ENCODE results near the gene GLDN. TPM values are rescaled to one million over a fixed set of nuclear protein-coding genes. Genes with fewer than 3 reads are reported as not detected.

The GLDN gene
- total and polyA plus RNA-seq, 10 of the 15 experiments (the other 5 are each of a cell fraction or from before 2014, with no cell fraction given) = 0.13 TPM; not detected in 9

DNA sequence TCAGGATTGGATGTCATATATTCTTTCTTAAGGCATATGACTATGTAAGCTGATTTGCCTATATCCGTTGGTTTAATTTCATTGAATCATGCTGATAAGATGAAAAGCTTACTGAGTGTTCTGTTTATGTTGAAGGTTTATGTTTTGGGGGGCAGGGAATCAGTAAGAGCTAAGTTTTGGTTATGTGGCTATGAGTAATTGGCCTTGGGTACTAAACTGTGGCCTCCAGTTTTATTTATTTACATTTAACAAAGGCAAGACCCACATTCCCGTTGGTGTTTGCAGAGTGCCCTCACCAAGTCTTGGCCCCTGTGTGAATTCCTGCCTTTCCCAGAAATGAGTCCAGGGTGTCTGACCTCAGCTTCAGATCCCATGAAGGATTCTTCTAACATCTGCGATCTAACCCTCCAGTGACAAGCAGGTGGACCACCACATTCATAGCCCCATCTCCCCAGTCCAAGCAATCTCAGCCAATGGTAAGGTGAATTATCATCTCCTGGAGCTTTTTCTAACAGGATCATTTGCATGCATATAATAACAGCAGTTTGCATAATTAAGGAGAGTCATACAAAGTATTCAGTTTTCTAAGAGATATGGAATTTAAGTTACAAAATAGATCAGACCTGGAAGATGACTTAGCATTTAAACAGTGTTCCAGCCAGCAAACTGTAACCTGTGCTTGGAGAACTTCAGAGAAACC is 27.4 kb downstream of the GLDN start:
- 48% methylated on average over 3 of the region's 3 CpGs for WGBS (ENCODE audit: insufficient coverage, insufficient replicate concordance, low lambda C conversion rate, missing lambda C conversion rate)
- H3K4me1 ChIP-seq (ENCODE audit: control insufficient read depth, insufficient read depth, low read length) = peaks cover 4% of the 10 kb centered on the region
- CTCF ChIA-PET = interaction anchor here (0.9 to 2.8 kb wide), 10 partner anchors 11 to 206 kb away, joined by 3 to 20 read pairs (median 6); no protein-coding TSS in a partner anchor
- H3K4me2 ChIP-seq (ENCODE audit: control insufficient read depth, insufficient read depth) = no peak overlapping the region
- TF ChIP-seq ZNF24 (IDR thresholded peaks at IDR 0.05) (no peak), JUND (IDR thresholded peaks at IDR 0.05; ENCODE audit: low read depth, low read length) (no peak), TCF3 (IDR thresholded peaks at IDR 0.05; ENCODE audit: borderline replicate concordance, insufficient read depth, low read depth, low read length) (no peak), KAT2A (conservative IDR thresholded peaks at IDR 0.05; ENCODE audit: control insufficient read depth, low read depth, low read length) (no peak), FOS (IDR thresholded peaks at IDR 0.05; ENCODE audit: borderline replicate concordance, extremely low read depth, insufficient read length) (no peak), HDAC6 (IDR thresholded peaks at IDR 0.05; ENCODE audit: unreplicated experiment) (no peak), ZNF384 (IDR thresholded peaks at IDR 0.05; ENCODE audit: borderline replicate concordance, low read depth, low read length) (no peak), BHLHE40 (IDR thresholded peaks at IDR 0.05; ENCODE audit: borderline replicate concordance in 1 of 2, low read depth in 2 of 2, low read length in 1 of 2) (no peak)
- no peak overlapping the region for H3K27ac ChIP-seq (ENCODE audit: control insufficient read depth, insufficient read depth)
- H3K9ac ChIP-seq (ENCODE audit: control insufficient read depth, insufficient read depth, low read length) = no peak overlapping the region
- no peak for ATAC-seq
- RAD21 ChIA-PET (ENCODE audit: unreplicated experiment) = interaction anchor here (1.0 to 2.3 kb wide), 6 partner anchors 12 to 261 kb away, joined by 3 to 10 read pairs (median 4); no protein-coding TSS in a partner anchor
- H3K9me3 ChIP-seq (replicated peaks; ENCODE audit: control insufficient read depth, insufficient read depth, low read length) = no peaks in the 10 kb centered on the region
- no TSS peak for BruUV-seq (replicated peaks)
- POLR2A ChIA-PET = interaction anchor here (1.5 kb wide), 1 partner anchor 14 kb away, joined by 3 read pairs; no protein-coding TSS in a partner anchor
- no peak overlapping the region for H2AFZ ChIP-seq (ENCODE audit: control insufficient read depth, low read depth, low read length)
- intact Hi-C loops (cut with micrococcal nuclease; ENCODE audit: unreplicated experiment) = no loop called here
- in situ Hi-C loops (cut with MboI) = no loop called here
- SMC1A ChIA-PET (ENCODE audit: uncharacterized antibody, unreplicated experiment) = interaction anchor here (1.1 to 2.3 kb wide), 7 partner anchors 10 to 206 kb away, joined by 3 to 10 read pairs (median 5); no protein-coding TSS in a partner anchor
- H3K36me3 ChIP-seq (ENCODE audit: control insufficient read depth in 2 of 2, insufficient read depth in 2 of 2, low read length in 1 of 2) = no peaks in the 10 kb centered on the region
- H3K79me2 ChIP-seq (ENCODE audit: control insufficient read depth, insufficient read depth, low read length) = no peaks in the 10 kb centered on the region
- FAIRE-seq = no peak
- peaks cover 5 to 8% of the 10 kb centered on the region in 2 experiments; a peak in 3 of 4 replicates for H3K27me3 ChIP-seq (replicated peaks in 1 of 2; ENCODE audit: control insufficient read depth in 2 of 2, insufficient read depth in 2 of 2, low read length in 1 of 2)
- H3K4me3 ChIP-seq = no peak overlapping the region
- no peak for DNase-seq (ENCODE audit: low read depth, low spot score)
- H4K20me1 ChIP-seq (ENCODE audit: control insufficient read depth, insufficient read depth) = no peaks in the 10 kb centered on the region
